ENCODE measurements around the gene ZNF548.
A peak's percentile ranks its signal among the peaks of the same experiment; 100 is the strongest.
"Not testable (repeated sequence)": the region's sequence is repeated elsewhere in the genome, so short reads cannot be mapped to it uniquely, and the experiment has no call there.

Gene ZNF548

GRCh38 chr19:57389730-57390598, at the start of gene ZNF548:
TSS of gene ZNF548 (plus strand) at chr19:57389854. CDS start at chr19:57390100, 246 bp downstream.
- DNase-seq = peak; percentile 97 to 99 (median 99)

GRCh38 chr19:57342582-57342981, 47.1 kb upstream of the ZNF548 start:
- no peak for DNase-seq

GRCh38 chr19:57348136-57348535, 41.5 kb upstream of the ZNF548 start:
- no peak for DNase-seq

- DNase-seq = peak; percentile 92 to 94 (median 94)
Observed at GRCh38 chr19:57350877-57351805, 38.5 kb upstream of the ZNF548 start, which contains the start of gene ZNF304. TSS of gene ZNF304 (plus strand) at chr19:57351271. CDS start at chr19:57351665, 394 bp downstream.

GRCh38 chr19:57351867-57352266, 37.8 kb upstream of the ZNF548 start:
- DNase-seq = no peak

- DNase-seq = no peak
Observed at GRCh38 chr19:57355916-57356315, 33.7 kb upstream of the ZNF548 start.

- no peak for DNase-seq
Observed at GRCh38 chr19:57357406-57357805, 32.2 kb upstream of the ZNF548 start.

- DNase-seq = no peak
Observed at GRCh38 chr19:57359300-57359699, 30.4 kb upstream of the ZNF548 start.

GRCh38 chr19:57362419-57362818, 27.2 kb upstream of the ZNF548 start:
- DNase-seq = no peak

GRCh38 chr19:57362997-57363687, 26.5 kb upstream of the ZNF548 start, which contains the start of the genes TRAPPC2B and ZNF547:
TSS of gene TRAPPC2B (plus strand) at chr19:57363551. CDS start at chr19:57364834, 1,283 bp downstream.
TSS of gene ZNF547 (plus strand) at chr19:57363551. CDS start at chr19:57368556, 5,005 bp downstream.
- DNase-seq = peak; percentile 99 to 100 (median 100)

GRCh38 chr19:57363688-57364181, 25.9 kb upstream of the ZNF548 start:
- peak in 2 of 3 donors; percentile 3 to 18 for DNase-seq

GRCh38 chr19:57366776-57367175, 22.9 kb upstream of the ZNF548 start:
- DNase-seq = no peak

GRCh38 chr19:57374179-57374578, 15.5 kb upstream of the ZNF548 start:
- no peak for DNase-seq

GRCh38 chr19:57374647-57375046, 15.0 kb upstream of the ZNF548 start:
- DNase-seq = not testable (repeated sequence)

GRCh38 chr19:57376151-57376550, 13.5 kb upstream of the ZNF548 start:
- DNase-seq = no peak

GRCh38 chr19:57377498-57378146, 12.0 kb upstream of the ZNF548 start:
- DNase-seq = no peak

GRCh38 chr19:57380923-57381322, 8.7 kb upstream of the ZNF548 start:
- DNase-seq = no peak

- DNase-seq = no peak
Observed at GRCh38 chr19:57382806-57383488, 6.7 kb upstream of the ZNF548 start.

GRCh38 chr19:57389194-57389729, 392 bp upstream of the ZNF548 start:
- DNase-seq = peak in 1 of 3 donors; percentile 0

- no peak for DNase-seq
Observed at GRCh38 chr19:57395710-57396109, 6.1 kb downstream of the ZNF548 start.

- DNase-seq = no peak
Observed at GRCh38 chr19:57398868-57399267, 9.2 kb downstream of the ZNF548 start.

All from suppressor macrophage treated with lipopolysaccharide for 1 hour (primary cell).